ENCODE results near the gene RFC1. TPM values are rescaled to one million over a fixed set of nuclear protein-coding genes. Genes with fewer than 3 reads are reported as not detected.

The RFC1 gene
- polyA plus RNA-seq, 1 of the 3 experiments (the other 2 are of a cell fraction): 14.9 TPM

DNA sequence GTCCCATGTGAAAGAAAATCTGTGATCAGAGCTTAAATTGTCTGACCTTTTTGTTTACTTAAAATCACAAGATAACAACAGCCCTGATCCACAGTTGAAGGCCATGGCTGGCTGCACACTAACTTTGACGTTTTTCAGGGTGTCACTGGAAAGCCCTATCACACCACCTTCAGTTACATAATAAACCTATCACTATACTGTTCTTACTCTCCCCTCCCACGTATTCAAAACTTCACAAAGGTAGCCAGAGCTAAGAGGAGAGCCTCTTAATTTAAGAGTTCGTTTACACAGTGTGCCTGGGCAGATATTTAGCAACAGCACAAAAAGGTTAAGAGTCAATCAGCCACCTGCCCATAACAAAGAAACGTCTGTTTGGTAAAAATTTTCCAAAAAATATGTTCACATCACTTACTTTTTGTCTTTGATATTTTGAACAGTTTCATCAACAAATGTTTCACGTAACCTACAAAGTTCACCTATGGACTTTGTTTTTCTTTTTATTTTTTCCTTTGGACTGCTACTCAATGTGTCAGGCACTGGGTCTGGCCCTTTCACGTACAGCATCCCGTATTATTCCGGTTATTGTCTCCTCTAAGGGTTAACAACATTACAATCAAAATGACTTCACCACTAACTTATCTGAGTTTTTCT, 25.0 kb downstream of the RFC1 start:
- Histone ChIP-seq H3K27me3 (ENCODE audit: insufficient read depth) (no peaks in the 10 kb centered on the region), H3K4me3 (ENCODE audit: low read depth in 2 of 2, low read length in 1 of 2) (no peak overlapping the region), H3K4me2 (no peak overlapping the region), H3K9ac (no peak overlapping the region), H3K9me3 (no peaks in the 10 kb centered on the region), H3K9me2 (no peaks in the 10 kb centered on the region), H3K79me2 (ENCODE audit: insufficient read depth) (peaks cover 90% of the 10 kb centered on the region), H3K27ac (ENCODE audit: low read depth in 2 of 2, low read length in 1 of 2) (no peak overlapping the region; a peak in 1 of 4 replicates), H3K36me3 (replicated peaks in 1 of 2; ENCODE audit: control insufficient read depth in 1 of 2, insufficient read depth in 2 of 2, low read length in 1 of 2) (peaks cover 21 to 42% of the 10 kb centered on the region in 2 experiments), H3K4me1 (ENCODE audit: control insufficient read depth in 1 of 2, insufficient read depth in 2 of 2, low read depth in 1 of 2, low read length in 1 of 2) (peaks cover 0 to 3% of the 10 kb centered on the region in 2 experiments; a peak in 2 of 4 replicates), H4K20me1 (ENCODE audit: insufficient read depth) (no peaks in the 10 kb centered on the region), H3F3A (replicated peaks; ENCODE audit: insufficient read depth) (peaks cover 4% of the 10 kb centered on the region), H2AFZ (ENCODE audit: low read depth) (no peak overlapping the region)
- no peak for DNase-seq
- ChIA-PET POLR2A (no interaction called here), CTCF (interaction anchor here (0.9 to 1.1 kb wide), 2 partner anchors 24 to 27 kb away, joined by 3 to 4 read pairs; partner anchors contain the start of gene RFC1)
- TF ChIP-seq NFIC (IDR thresholded peaks at IDR 0.05; ENCODE audit: borderline replicate concordance) (no peak), NRF1 (IDR thresholded peaks at IDR 0.05; ENCODE audit: low read depth, low read length) (no peak), PBX3 (IDR thresholded peaks at IDR 0.05) (no peak), SMC3 (IDR thresholded peaks at IDR 0.05; ENCODE audit: low read depth, low read length) (no peak), EZH2phosphoT487 (IDR thresholded peaks at IDR 0.05; ENCODE audit: borderline replicate concordance, low read depth) (no peak), FOXJ3 (CRISPR knock-in tag; IDR thresholded peaks at IDR 0.05) (no peak), TEAD4 (IDR thresholded peaks at IDR 0.05; ENCODE audit: borderline replicate concordance, insufficient read depth) (no peak), ELF1 (IDR thresholded peaks at IDR 0.05) (no peak), GABPA (IDR thresholded peaks at IDR 0.05; ENCODE audit: low read depth) (no peak), FOSL2 (IDR thresholded peaks at IDR 0.05; ENCODE audit: borderline replicate concordance, low read depth) (no peak), EP300 (IDR thresholded peaks at IDR 0.05; ENCODE audit: borderline replicate concordance in 1 of 2, low read depth in 1 of 2, low read length in 1 of 2) (no peak), MXI1 (IDR thresholded peaks at IDR 0.05; ENCODE audit: low read depth, low read length) (no peak), RCOR1 (IDR thresholded peaks at IDR 0.05; ENCODE audit: low read length) (no peak), GATA2 (CRISPR knock-in tag; IDR thresholded peaks at IDR 0.05) (no peak), TAF1 (IDR thresholded peaks at IDR 0.05; ENCODE audit: borderline replicate concordance, low read depth, low read length) (no peak), CHD2 (IDR thresholded peaks at IDR 0.05; ENCODE audit: low read length, partially characterized antibody) (no peak), MEF2A (IDR thresholded peaks at IDR 0.05; ENCODE audit: borderline replicate concordance, low read depth) (no peak)
- TF ChIP-seq, protein P1, sequence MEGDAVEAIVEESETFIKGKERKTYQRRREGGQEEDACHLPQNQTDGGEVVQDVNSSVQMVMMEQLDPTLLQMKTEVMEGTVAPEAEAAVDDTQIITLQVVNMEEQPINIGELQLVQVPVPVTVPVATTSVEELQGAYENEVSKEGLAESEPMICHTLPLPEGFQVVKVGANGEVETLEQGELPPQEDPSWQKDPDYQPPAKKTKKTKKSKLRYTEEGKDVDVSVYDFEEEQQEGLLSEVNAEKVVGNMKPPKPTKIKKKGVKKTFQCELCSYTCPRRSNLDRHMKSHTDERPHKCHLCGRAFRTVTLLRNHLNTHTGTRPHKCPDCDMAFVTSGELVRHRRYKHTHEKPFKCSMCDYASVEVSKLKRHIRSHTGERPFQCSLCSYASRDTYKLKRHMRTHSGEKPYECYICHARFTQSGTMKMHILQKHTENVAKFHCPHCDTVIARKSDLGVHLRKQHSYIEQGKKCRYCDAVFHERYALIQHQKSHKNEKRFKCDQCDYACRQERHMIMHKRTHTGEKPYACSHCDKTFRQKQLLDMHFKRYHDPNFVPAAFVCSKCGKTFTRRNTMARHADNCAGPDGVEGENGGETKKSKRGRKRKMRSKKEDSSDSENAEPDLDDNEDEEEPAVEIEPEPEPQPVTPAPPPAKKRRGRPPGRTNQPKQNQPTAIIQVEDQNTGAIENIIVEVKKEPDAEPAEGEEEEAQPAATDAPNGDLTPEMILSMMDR (IDR thresholded peaks at IDR 0.05): no peak
- TF ChIP-seq, protein P2, sequence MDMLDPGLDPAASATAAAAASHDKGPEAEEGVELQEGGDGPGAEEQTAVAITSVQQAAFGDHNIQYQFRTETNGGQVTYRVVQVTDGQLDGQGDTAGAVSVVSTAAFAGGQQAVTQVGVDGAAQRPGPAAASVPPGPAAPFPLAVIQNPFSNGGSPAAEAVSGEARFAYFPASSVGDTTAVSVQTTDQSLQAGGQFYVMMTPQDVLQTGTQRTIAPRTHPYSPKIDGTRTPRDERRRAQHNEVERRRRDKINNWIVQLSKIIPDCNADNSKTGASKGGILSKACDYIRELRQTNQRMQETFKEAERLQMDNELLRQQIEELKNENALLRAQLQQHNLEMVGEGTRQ (IDR thresholded peaks at IDR 0.05; ENCODE audit: borderline replicate concordance, low read depth, low read length): no peak
- WGBS (ENCODE audit: low lambda C conversion rate): 88% methylated on average over 8 of the region's 8 CpGs
